ENCODE measurements around the gene C2orf80. TPM values are rescaled to one million over a fixed set of nuclear protein-coding genes. Genes with fewer than 3 reads are reported as not detected.
"Not testable (repeated sequence)": the region's sequence is repeated elsewhere in the genome, so short reads cannot be mapped to it uniquely, and the experiment has no call there.

The C2orf80 gene
- total RNA-seq, 1 donor from 2014 or later, result not detected

DNA sequence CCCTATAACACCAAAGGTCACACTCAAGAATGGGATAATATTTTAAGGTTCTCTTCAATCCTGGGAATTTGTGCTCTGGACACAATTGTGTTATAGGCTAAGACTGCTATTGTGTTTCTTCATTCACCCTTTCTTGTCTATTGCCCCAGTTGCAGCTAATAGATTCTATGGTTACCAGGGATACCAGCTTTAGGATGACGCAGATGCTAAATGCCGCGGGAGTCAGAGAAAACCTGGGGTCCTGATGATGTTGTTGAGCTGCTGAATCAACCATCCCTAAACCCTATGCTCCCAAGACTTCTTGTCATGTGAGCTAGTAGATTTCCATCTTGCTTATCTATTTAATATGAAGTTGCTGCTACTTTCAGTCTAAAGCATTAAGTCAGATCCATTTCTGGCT, 70.9 kb downstream of the C2orf80 start:
- Mint-ChIP-seq H3K36me3 (no peaks in the 10 kb centered on the region), H3K4me1 (no peaks in the 10 kb centered on the region), H3K27me3 (ENCODE audit: low read depth) (no peaks in the 10 kb centered on the region), H3K9me3 (peaks cover 5% of the 10 kb centered on the region), H3K27ac (no peak overlapping the region), H3K4me3 (no peak overlapping the region)
- TF ChIP-seq, protein P1, sequence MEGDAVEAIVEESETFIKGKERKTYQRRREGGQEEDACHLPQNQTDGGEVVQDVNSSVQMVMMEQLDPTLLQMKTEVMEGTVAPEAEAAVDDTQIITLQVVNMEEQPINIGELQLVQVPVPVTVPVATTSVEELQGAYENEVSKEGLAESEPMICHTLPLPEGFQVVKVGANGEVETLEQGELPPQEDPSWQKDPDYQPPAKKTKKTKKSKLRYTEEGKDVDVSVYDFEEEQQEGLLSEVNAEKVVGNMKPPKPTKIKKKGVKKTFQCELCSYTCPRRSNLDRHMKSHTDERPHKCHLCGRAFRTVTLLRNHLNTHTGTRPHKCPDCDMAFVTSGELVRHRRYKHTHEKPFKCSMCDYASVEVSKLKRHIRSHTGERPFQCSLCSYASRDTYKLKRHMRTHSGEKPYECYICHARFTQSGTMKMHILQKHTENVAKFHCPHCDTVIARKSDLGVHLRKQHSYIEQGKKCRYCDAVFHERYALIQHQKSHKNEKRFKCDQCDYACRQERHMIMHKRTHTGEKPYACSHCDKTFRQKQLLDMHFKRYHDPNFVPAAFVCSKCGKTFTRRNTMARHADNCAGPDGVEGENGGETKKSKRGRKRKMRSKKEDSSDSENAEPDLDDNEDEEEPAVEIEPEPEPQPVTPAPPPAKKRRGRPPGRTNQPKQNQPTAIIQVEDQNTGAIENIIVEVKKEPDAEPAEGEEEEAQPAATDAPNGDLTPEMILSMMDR (IDR thresholded peaks at IDR 0.05; ENCODE audit: unreplicated experiment), result no peak
- DNase-seq (ENCODE audit: low spot score in 2 of 2, unreplicated experiment in 2 of 2), result no peak

DNA sequence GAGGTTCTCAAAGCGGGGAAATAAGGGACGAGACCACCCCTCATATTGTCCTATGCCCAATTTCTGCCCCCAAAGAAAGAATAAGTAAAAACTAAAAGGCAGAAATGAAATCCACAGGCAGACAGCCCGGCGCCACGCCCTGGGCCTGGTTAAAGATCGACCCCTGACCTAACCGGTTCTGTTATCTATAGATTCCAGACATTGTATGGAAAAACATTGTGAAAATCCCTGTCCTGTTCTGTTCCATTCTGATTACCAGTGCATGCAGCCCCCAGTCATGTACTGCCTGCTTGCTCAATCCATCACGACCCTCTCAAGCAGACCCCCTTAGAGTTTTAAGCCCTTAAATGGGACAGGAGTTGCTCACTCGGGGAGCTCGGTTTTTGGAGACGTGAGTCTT, 72.4 kb downstream of the C2orf80 start:
- DNase-seq (ENCODE audit: low spot score in 2 of 2, unreplicated experiment in 2 of 2); H3K27ac Mint-ChIP-seq; H3K4me3 Mint-ChIP-seq: not testable (repeated sequence)

More for the DNA sequence above, 72.4 kb downstream of the C2orf80 start:
- not testable (repeated sequence) for H3K9me3 Mint-ChIP-seq; H3K36me3 Mint-ChIP-seq; H3K27me3 Mint-ChIP-seq (ENCODE audit: low read depth)
- peaks cover 12% of the 10 kb centered on the region for H3K4me1 Mint-ChIP-seq

Other genes with a start within 250 kb of the C2orf80 start
- gene PLEKHM3, start 164.5 kb downstream of the C2orf80 start, total RNA-seq, result 14.7 to 16.2 TPM (median 15.1 TPM) in 3 replicates
- gene CRYGD, start 65.5 kb downstream of the C2orf80 start, total RNA-seq, result not detected in 3 replicates
- not detected in 3 replicates for gene CRYGC, start 60.2 kb downstream of the C2orf80 start, total RNA-seq
- gene CRYGB, start 43.9 kb downstream of the C2orf80 start, total RNA-seq, result not detected in 3 replicates
- not detected in 3 replicates for gene CRYGA, start 26.4 kb downstream of the C2orf80 start, total RNA-seq
- gene IDH1, start 65.0 kb upstream of the C2orf80 start, total RNA-seq, result 82.9 to 89.3 TPM (median 87.7 TPM) in 3 replicates
- gene PIKFYVE, start 76.2 kb upstream of the C2orf80 start, total RNA-seq, result 41.4 to 46.7 TPM (median 46.4 TPM) in 3 replicates
- not detected in 3 replicates for gene PTH2R, start 216.8 kb upstream of the C2orf80 start, total RNA-seq

All from mesothelial cell of epicardium (in vitro differentiated cells).